ENCODE measurements around the gene ATP9B.

- TF ChIP-seq TAF1 (IDR thresholded peaks at IDR 0.05; ENCODE audit: borderline replicate concordance, low read depth, low read length): no peak
- TF ChIP-seq MAX (IDR thresholded peaks at IDR 0.05; ENCODE audit: low read depth): no peak
- TF ChIP-seq POLR2AphosphoS5 (IDR thresholded peaks at IDR 0.05; ENCODE audit: low read depth, low read length): no peak
- TF ChIP-seq REST (IDR thresholded peaks at IDR 0.05; ENCODE audit: low read depth, low read length): no peak
- TF ChIP-seq USF2 (IDR thresholded peaks at IDR 0.05; ENCODE audit: borderline replicate concordance, low read depth, low read length): no peak
- no peak for TF ChIP-seq JUND (IDR thresholded peaks at IDR 0.05)
- no peak for TF ChIP-seq RFX5 (IDR thresholded peaks at IDR 0.05; ENCODE audit: low read length)
- no peak for TF ChIP-seq GATA2 (CRISPR knock-in tag; IDR thresholded peaks at IDR 0.05)
- TF ChIP-seq EZH2phosphoT487 (IDR thresholded peaks at IDR 0.05; ENCODE audit: borderline replicate concordance, low read depth): no peak
- no peak for TF ChIP-seq RXRA (IDR thresholded peaks at IDR 0.05; ENCODE audit: borderline replicate concordance, low read depth)
- TF ChIP-seq RAD21 (IDR thresholded peaks at IDR 0.05; ENCODE audit: low read length): no peak
Observed at GRCh38 chr18:79195716-79196683, 126.8 kb downstream of the ATP9B start.
